Upper lobe of right lung (tissue), 1 donor: ENCODE results near the gene PLXNA2. TPM values are rescaled to one million over a fixed set of nuclear protein-coding genes. Genes with fewer than 3 reads are reported as not detected.

Experiments used
- ATAC-seq: fragments of 200-7000 bp; cut with Tn5 transposase; one replicate; pipeline ENCODE4 v1.9.1; 2020; ENCODE audit warnings: mild to moderate bottlenecking, moderate library complexity
- DNase-seq: peaks from one replicate; pipeline ENCODE4 v3.0.0-alpha.2; 2020
- H3K27ac ChIP-seq: fragments of 200-600 bp; one replicate; pipeline ENCODE4 v1.8.0; 2022
- H3K27me3 ChIP-seq: fragments of 200-600 bp; one replicate; pipeline ENCODE4 v1.8.0; 2022; ENCODE audit warnings: mild to moderate bottlenecking
- H3K36me3 ChIP-seq: fragments of 200-600 bp; one replicate; pipeline ENCODE4 v1.8.0; 2022
- H3K4me1 ChIP-seq: fragments of 200-600 bp; one replicate; pipeline ENCODE4 v1.8.0; 2022
- H3K4me3 ChIP-seq: fragments of 200-600 bp; one replicate; pipeline ENCODE4 v1.8.0; 2022; ENCODE audit warnings: mild to moderate bottlenecking
- H3K9me3 ChIP-seq: fragments of 200-600 bp; one replicate; pipeline ENCODE4 v1.8.0; 2022
- CTCF ChIP-seq: fragments of 200-600 bp; IDR thresholded peaks from one replicate; pipeline ENCODE4 v1.8.0; 2022; ENCODE audit warnings: antibody characterized with exemption
- intact Hi-C: fragments of 100-400 bp; cut with DNase I; formaldehyde crosslinking; loops from one replicate; pipeline ENCODE4 v1.11.0; 2022
- total RNA-seq: library from RNA; stranded (reverse); fragmentation: NEBNext Ultra II Directional; extraction: Animal tissue kit (Norgen Biotek cat#: 25700); gene quantifications from one replicate; pipeline ENCODE4 v1.2.1, GENCODE V29; 2021
- donor health status: DM: no; HTN: yes; CAD: no; lungs with severe emphysema.

PLXNA2 gene
- total RNA-seq, 1 donor from 2014 or later = 98.5 TPM

GRCh38 chr1:208010487-208011071 is 233.6 kb downstream of the PLXNA2 start:
- intact Hi-C loops = no loop called here

GRCh38 chr1:208009706-208010444 is 234.3 kb downstream of the PLXNA2 start:
- DNase-seq (no peak), ATAC-seq (no peak)
- H3K4me1 ChIP-seq = no peaks in the 10 kb centered on the region
- H3K27me3 ChIP-seq = no peaks in the 10 kb centered on the region
- no peak overlapping the region for H3K4me3 ChIP-seq
- H3K36me3 ChIP-seq = no peaks in the 10 kb centered on the region
- no peak for TF ChIP-seq CTCF
- intact Hi-C loops = no loop called here
- H3K9me3 ChIP-seq = no peaks in the 10 kb centered on the region
- H3K27ac ChIP-seq = no peak overlapping the region

More at GRCh38 chr1:208010487-208011071, 233.6 kb downstream of the PLXNA2 start:
- Histone ChIP-seq H3K27me3 (no peaks in the 10 kb centered on the region), H3K36me3 (no peaks in the 10 kb centered on the region), H3K4me1 (no peaks in the 10 kb centered on the region), H3K27ac (no peak overlapping the region), H3K9me3 (no peaks in the 10 kb centered on the region), H3K4me3 (no peak overlapping the region)
- ATAC-seq = no peak
- DNase-seq = no peak
- no peak for TF ChIP-seq CTCF

GRCh38 chr1:208009303-208009702 is 234.9 kb downstream of the PLXNA2 start:
- no peak for DNase-seq
- Histone ChIP-seq H3K9me3 (no peaks in the 10 kb centered on the region), H3K4me1 (no peaks in the 10 kb centered on the region), H3K36me3 (no peaks in the 10 kb centered on the region), H3K27ac (no peak overlapping the region), H3K27me3 (no peaks in the 10 kb centered on the region), H3K4me3 (no peak overlapping the region)
- intact Hi-C loops = no loop called here
- ATAC-seq = no peak
- no peak for TF ChIP-seq CTCF

GRCh38 chr1:208008534-208008933 is 235.7 kb downstream of the PLXNA2 start:
- ATAC-seq = peak; percentile 37
- Histone ChIP-seq H3K27me3 (no peaks in the 10 kb centered on the region), H3K4me1 (no peaks in the 10 kb centered on the region), H3K36me3 (no peaks in the 10 kb centered on the region), H3K4me3 (no peak overlapping the region), H3K27ac (no peak overlapping the region), H3K9me3 (no peaks in the 10 kb centered on the region)
- DNase-seq = no peak
- TF ChIP-seq CTCF = no peak
- intact Hi-C loops = no loop called here

GRCh38 chr1:208007938-208008342 is 236.2 kb downstream of the PLXNA2 start:
- intact Hi-C loops = no loop called here
- ATAC-seq (no peak), DNase-seq (no peak)

More at GRCh38 chr1:208007938-208008342, 236.2 kb downstream of the PLXNA2 start:
- Histone ChIP-seq H3K4me3 (no peak overlapping the region), H3K36me3 (no peaks in the 10 kb centered on the region), H3K4me1 (no peaks in the 10 kb centered on the region), H3K9me3 (no peaks in the 10 kb centered on the region), H3K27me3 (no peaks in the 10 kb centered on the region), H3K27ac (no peak overlapping the region)
- no peak for TF ChIP-seq CTCF
